RWPE2 (cell line): ENCODE results near the gene SYCP2.

Experiments
- ATAC-seq: fragments of 200-7000 bp; cut with Tn5 transposase; 3 replicates; pipeline ENCODE4 v1.9.1; 2021; ENCODE audit warnings: low read depth
- DNase-seq: peaks from one replicate; pipeline ENCODE4 v3.0.0-alpha.2; 2020; ENCODE audit warnings: low spot score
- H3K27ac ChIP-seq: fragments of 450-650 bp; 2 replicates; pipeline ENCODE4 v1.5.1; 2017; ENCODE audit warnings: mild to moderate bottlenecking; ENCODE audit not compliant: poor library complexity, severe bottlenecking
- H3K27me3 ChIP-seq: fragments of 250-450 bp; sonication (Bioruptor Pico); 2 replicates; pipeline ENCODE4 v1.5.1; 2021; ENCODE audit warnings: mild to moderate bottlenecking, moderate library complexity; ENCODE audit not compliant: insufficient read depth, poor library complexity, severe bottlenecking
- H3K36me3 ChIP-seq: fragments of 250-450 bp; sonication (Bioruptor Pico); 2 replicates; pipeline ENCODE4 v1.5.1; 2020; ENCODE audit warnings: low read depth, mild to moderate bottlenecking, moderate library complexity
- H3K4me1 ChIP-seq: fragments of 250-450 bp; sonication (Bioruptor Pico); 2 replicates; pipeline ENCODE4 v1.5.1; 2021; ENCODE audit warnings: mild to moderate bottlenecking, moderate library complexity; ENCODE audit not compliant: insufficient read depth, poor library complexity, severe bottlenecking
- H3K4me3 ChIP-seq: fragments of 250-450 bp; sonication (Bioruptor Pico); 2 replicates; pipeline ENCODE4 v1.5.1; 2021; ENCODE audit warnings: mild to moderate bottlenecking, moderate library complexity; ENCODE audit not compliant: severe bottlenecking
- H3K9me3 ChIP-seq: fragments of 250-450 bp; sonication (Bioruptor Pico); 2 replicates; pipeline ENCODE4 v1.5.1; 2021; ENCODE audit warnings: mild to moderate bottlenecking, moderate library complexity; ENCODE audit not compliant: severe bottlenecking
- CTCF ChIP-seq: fragments of 450-650 bp; IDR thresholded peaks from one replicate; pipeline ENCODE4 v1.5.1; 2017; ENCODE audit warnings: mild to moderate bottlenecking, moderate library complexity; ENCODE audit not compliant: poor library complexity, severe bottlenecking

The SYCP2 gene

DNA sequence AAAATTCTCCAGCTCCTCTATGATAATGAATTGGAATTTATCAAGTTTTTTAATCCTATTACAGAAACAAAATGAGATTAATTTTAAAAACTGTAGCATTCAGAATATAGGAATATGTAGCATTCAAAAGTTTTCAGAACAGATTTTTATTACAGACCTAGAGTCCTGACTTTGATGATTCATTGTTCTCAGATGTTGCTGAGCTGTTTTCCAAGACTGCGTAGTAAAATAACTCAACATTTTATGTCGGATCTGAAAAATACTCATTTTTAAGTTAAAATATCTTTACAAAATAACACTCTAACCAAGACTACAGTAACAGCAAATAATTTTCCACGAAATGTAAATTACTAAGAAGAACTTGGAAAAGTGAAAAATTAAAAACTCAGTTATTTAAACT is 67.1 kb downstream of the SYCP2 start:
- TF ChIP-seq CTCF, result no peak
- Histone ChIP-seq H3K9me3 (no peaks in the 10 kb centered on the region), H3K36me3 (peaks cover 29% of the 10 kb centered on the region), H3K27me3 (no peaks in the 10 kb centered on the region), H3K4me1 (no peaks in the 10 kb centered on the region), H3K27ac (no peak overlapping the region), H3K4me3 (no peak overlapping the region)
- DNase-seq, result no peak
- ATAC-seq, result no peak

DNA sequence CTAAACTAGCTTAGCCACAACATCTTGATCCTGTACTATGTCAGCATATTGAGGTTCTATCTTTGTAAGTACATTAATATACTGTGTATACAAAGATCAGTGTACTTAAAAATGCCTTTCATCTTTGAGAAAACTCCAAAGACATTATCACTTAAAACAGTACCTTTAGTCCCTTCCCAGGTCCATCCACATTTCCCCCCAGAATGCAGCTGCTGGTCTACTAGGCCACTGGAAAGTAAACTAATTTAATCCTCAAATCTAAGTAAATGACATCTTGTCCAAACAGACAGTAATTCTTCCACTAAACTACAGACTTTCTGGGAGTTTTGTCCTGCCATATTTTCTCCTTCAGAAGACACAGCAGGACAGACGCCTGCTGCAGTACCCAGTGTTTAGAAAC is 68.7 kb downstream of the SYCP2 start:
- TF ChIP-seq CTCF, result no peak
- no peak for ATAC-seq

DNA sequence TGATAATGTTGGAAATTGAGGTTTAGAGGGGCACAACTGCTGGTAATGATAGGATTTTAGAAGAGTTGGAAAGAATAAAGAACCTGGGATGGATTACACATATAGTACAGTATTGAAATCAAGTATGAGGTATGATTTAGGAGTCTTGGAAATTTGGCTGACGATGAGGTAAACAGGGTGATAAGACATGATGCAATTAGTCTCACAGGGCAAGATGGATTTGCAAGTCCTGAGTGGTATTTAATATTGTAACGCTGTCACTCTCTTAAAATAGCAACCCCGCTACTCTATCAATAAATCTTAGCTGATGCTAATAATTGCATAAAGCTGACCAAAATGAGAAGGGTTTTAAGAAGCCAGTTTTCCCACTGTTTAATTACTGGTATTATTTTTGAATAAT is 70.4 kb downstream of the SYCP2 start:
- DNase-seq (no peak), ATAC-seq (no peak)
- H3K9me3 ChIP-seq, result no peaks in the 10 kb centered on the region
- H3K4me1 ChIP-seq, result no peaks in the 10 kb centered on the region
- no peak overlapping the region for H3K4me3 ChIP-seq
- peaks cover 30% of the 10 kb centered on the region for H3K36me3 ChIP-seq
- no peaks in the 10 kb centered on the region for H3K27me3 ChIP-seq
- TF ChIP-seq CTCF, result no peak
- no peak overlapping the region for H3K27ac ChIP-seq

More for the DNA sequence above, 68.7 kb downstream of the SYCP2 start:
- peaks cover 28% of the 10 kb centered on the region for H3K36me3 ChIP-seq
- H3K4me3 ChIP-seq, result no peak overlapping the region
- no peak overlapping the region for H3K27ac ChIP-seq
- H3K4me1 ChIP-seq, result no peaks in the 10 kb centered on the region
- DNase-seq, result no peak
- H3K27me3 ChIP-seq, result no peaks in the 10 kb centered on the region
- H3K9me3 ChIP-seq, result no peaks in the 10 kb centered on the region

DNA sequence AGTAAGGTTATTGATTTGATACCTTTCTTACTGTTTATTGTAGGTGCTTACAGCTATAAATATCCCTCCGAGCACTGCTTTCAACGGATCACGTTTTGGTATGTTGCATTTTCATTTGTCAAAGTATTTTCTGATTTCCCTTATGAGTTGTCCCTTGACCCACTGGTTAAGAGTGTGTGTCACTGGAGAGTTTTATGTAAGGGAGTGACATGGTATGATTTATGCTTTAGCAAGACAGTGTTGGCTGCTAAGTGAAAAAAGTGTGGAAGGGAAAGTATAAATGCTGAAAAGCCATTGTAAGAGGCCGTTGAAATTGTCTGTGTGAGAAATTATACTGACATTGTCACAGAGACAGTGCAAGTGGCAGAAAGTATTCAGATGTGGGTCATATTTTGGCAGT is 72.0 kb downstream of the SYCP2 start:
- no peak for DNase-seq
- peaks cover 26% of the 10 kb centered on the region for H3K36me3 ChIP-seq
- H3K9me3 ChIP-seq, result no peaks in the 10 kb centered on the region
- no peak overlapping the region for H3K27ac ChIP-seq
- H3K4me3 ChIP-seq, result no peak overlapping the region
- TF ChIP-seq CTCF, result no peak
- H3K4me1 ChIP-seq, result no peaks in the 10 kb centered on the region
- no peaks in the 10 kb centered on the region for H3K27me3 ChIP-seq
- ATAC-seq, result no peak

DNA sequence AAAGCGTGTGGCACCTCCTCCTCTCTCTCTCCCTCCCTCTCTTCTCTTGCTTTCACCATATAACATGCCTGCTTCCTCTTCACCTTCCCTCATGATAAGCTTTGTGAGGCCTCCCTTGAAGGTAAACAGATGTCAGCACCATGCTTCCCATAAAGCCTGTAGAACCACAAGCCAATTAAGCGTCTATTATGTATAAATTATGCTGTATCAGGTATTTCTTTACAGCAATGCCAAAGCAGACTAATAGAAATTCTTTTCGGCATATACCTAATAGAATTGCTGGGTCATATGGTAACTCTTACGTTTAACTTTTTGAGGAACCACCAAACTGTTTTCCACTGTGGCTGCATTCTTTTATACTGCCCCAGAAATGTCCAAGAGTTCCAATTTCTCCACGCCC is 75.0 kb downstream of the SYCP2 start:
- DNase-seq (no peak), ATAC-seq (no peak)
- Histone ChIP-seq H3K27me3 (no peaks in the 10 kb centered on the region), H3K4me3 (no peak overlapping the region), H3K36me3 (peaks cover 10% of the 10 kb centered on the region; the same call in 1 of the 2 replicates), H3K9me3 (no peaks in the 10 kb centered on the region), H3K27ac (no peak overlapping the region), H3K4me1 (no peaks in the 10 kb centered on the region)
- TF ChIP-seq CTCF, result no peak
